COR-L47 (cell line): ENCODE results near the gene DYNC2LI1.

Experiments
- DNase-seq: peaks from one replicate; lab custom pipeline; 2025; lab: John Stamatoyannopoulos, UW

The DYNC2LI1 gene

GRCh38 chr2:43763091-43763490, 10.7 kb upstream of the DYNC2LI1 start:
- no peak for DNase-seq

- DNase-seq, result no peak
Observed at GRCh38 chr2:43764086-43764705, 9.6 kb upstream of the DYNC2LI1 start.

GRCh38 chr2:43766006-43766405, 7.8 kb upstream of the DYNC2LI1 start:
- DNase-seq, result no peak

- DNase-seq, result no peak
Observed at GRCh38 chr2:43774617-43775016, 778 bp downstream of the DYNC2LI1 start.

- no peak for DNase-seq
Observed at GRCh38 chr2:43776324-43776723, 2.5 kb downstream of the DYNC2LI1 start.

- no peak for DNase-seq
Observed at GRCh38 chr2:43777306-43777926, 3.6 kb downstream of the DYNC2LI1 start.

- no peak for DNase-seq
Observed at GRCh38 chr2:43778233-43778632, 4.4 kb downstream of the DYNC2LI1 start.

- DNase-seq, result no peak
Observed at GRCh38 chr2:43787895-43788294, 14.1 kb downstream of the DYNC2LI1 start.

- DNase-seq, result no peak
Observed at GRCh38 chr2:43788646-43789045, 14.8 kb downstream of the DYNC2LI1 start.

- DNase-seq, result no peak
Observed at GRCh38 chr2:43790147-43790546, 16.3 kb downstream of the DYNC2LI1 start.

GRCh38 chr2:43791035-43791765, 17.4 kb downstream of the DYNC2LI1 start:
- no peak for DNase-seq

GRCh38 chr2:43792653-43793052, 18.8 kb downstream of the DYNC2LI1 start:
- DNase-seq, result no peak

- DNase-seq, result no peak
Observed at GRCh38 chr2:43794956-43795355, 21.1 kb downstream of the DYNC2LI1 start.

- no peak for DNase-seq
Observed at GRCh38 chr2:43796206-43796605, 22.4 kb downstream of the DYNC2LI1 start.

- no peak for DNase-seq
Observed at GRCh38 chr2:43798300-43798699, 24.5 kb downstream of the DYNC2LI1 start.

GRCh38 chr2:43800894-43801293, 27.1 kb downstream of the DYNC2LI1 start:
- no peak for DNase-seq

GRCh38 chr2:43802135-43802534, 28.3 kb downstream of the DYNC2LI1 start:
- DNase-seq, result no peak

GRCh38 chr2:43803113-43803512, 29.3 kb downstream of the DYNC2LI1 start:
- DNase-seq, result no peak

GRCh38 chr2:43806719-43807031, 32.8 kb downstream of the DYNC2LI1 start:
- DNase-seq, result no peak

GRCh38 chr2:43810452-43810851, 36.6 kb downstream of the DYNC2LI1 start:
- no peak for DNase-seq

- DNase-seq, result no peak
Observed at GRCh38 chr2:43810888-43811287, 37.0 kb downstream of the DYNC2LI1 start.

- DNase-seq, result no peak
Observed at GRCh38 chr2:43812006-43812405, 38.2 kb downstream of the DYNC2LI1 start.

GRCh38 chr2:43812947-43813346, 39.1 kb downstream of the DYNC2LI1 start:
- DNase-seq, result no peak

GRCh38 chr2:43814711-43815110, 40.9 kb downstream of the DYNC2LI1 start:
- DNase-seq, result no peak
